Smooth muscle cell of the umbilical artery (primary cell): ENCODE data around the gene RTKN2. TPM values are rescaled to one million over a fixed set of nuclear protein-coding genes. Genes with fewer than 3 reads are reported as not detected.

Experiments
- total RNA-seq: library from RNA; depleted of rRNA; stranded (reverse); fragments of >200 nt; gene quantifications from 2 replicates; pipeline ENCODE4 v1.2.3, GENCODE V29; 2014

Gene RTKN2
- 0.89 and 2.1 TPM in 2 replicates for total RNA-seq

GRCh38 chr10:62268399-62269114, at the start of gene RTKN2:
Gene RTKN2, minus strand, starts transcription at chr10:62268844. Its CDS starts 234 bp downstream, at chr10:62268610.

Other genes starting within 250 kb of the RTKN2 start
- gene ZNF365, start 105.5 kb upstream of the RTKN2 start, total RNA-seq = 2.7 and 2.8 TPM in 2 replicates